ENCODE measurements around the gene OR11L1. TPM values are rescaled to one million over a fixed set of nuclear protein-coding genes. Genes with fewer than 3 reads are reported as not detected.

Gene OR11L1
- total RNA-seq, 1 experiment from 2014 or later, result not detected

- ATAC-seq, result no peak
- peaks cover 25% of the 10 kb centered on the region for H3K4me1 Mint-ChIP-seq
- CTCF ChIA-PET, result no interaction called here
- no peak for DNase-seq (ENCODE audit: low spot score)
- POLR2A ChIA-PET, result no interaction called here
- peaks cover 15% of the 10 kb centered on the region for H3K36me3 Mint-ChIP-seq
- no peak overlapping the region for H3K4me3 Mint-ChIP-seq
- H3K27me3 Mint-ChIP-seq (ENCODE audit: low read depth), result no peaks in the 10 kb centered on the region
- H3K27ac Mint-ChIP-seq, result no peak overlapping the region
- peaks cover 51% of the 10 kb centered on the region for H3K9me3 Mint-ChIP-seq
- TF ChIP-seq MXD4 (CRISPR knock-in tag; IDR thresholded peaks at IDR 0.05; ENCODE audit: borderline replicate concordance) (no peak), NFE2L1 (CRISPR knock-in tag; IDR thresholded peaks at IDR 0.05) (no peak), ZNF232 (CRISPR knock-in tag; IDR thresholded peaks at IDR 0.05) (no peak), NR3C1 (CRISPR knock-in tag; conservative IDR thresholded peaks at IDR 0.05; ENCODE audit: low read depth) (no peak), NR2C2 (CRISPR knock-in tag; IDR thresholded peaks at IDR 0.05) (no peak), ZNF416 (CRISPR knock-in tag; IDR thresholded peaks at IDR 0.05) (no peak), ZNF396 (CRISPR knock-in tag; IDR thresholded peaks at IDR 0.05; ENCODE audit: borderline replicate concordance) (no peak), SMAD4 (CRISPR knock-in tag; IDR thresholded peaks at IDR 0.05) (no peak), HMGXB4 (CRISPR knock-in tag; IDR thresholded peaks at IDR 0.05) (no peak), ZSCAN18 (CRISPR knock-in tag; IDR thresholded peaks at IDR 0.05) (no peak), JAZF1 (CRISPR knock-in tag; IDR thresholded peaks at IDR 0.05) (no peak), USF2 (CRISPR knock-in tag; IDR thresholded peaks at IDR 0.05) (no peak)
- TF ChIP-seq, protein P1, sequence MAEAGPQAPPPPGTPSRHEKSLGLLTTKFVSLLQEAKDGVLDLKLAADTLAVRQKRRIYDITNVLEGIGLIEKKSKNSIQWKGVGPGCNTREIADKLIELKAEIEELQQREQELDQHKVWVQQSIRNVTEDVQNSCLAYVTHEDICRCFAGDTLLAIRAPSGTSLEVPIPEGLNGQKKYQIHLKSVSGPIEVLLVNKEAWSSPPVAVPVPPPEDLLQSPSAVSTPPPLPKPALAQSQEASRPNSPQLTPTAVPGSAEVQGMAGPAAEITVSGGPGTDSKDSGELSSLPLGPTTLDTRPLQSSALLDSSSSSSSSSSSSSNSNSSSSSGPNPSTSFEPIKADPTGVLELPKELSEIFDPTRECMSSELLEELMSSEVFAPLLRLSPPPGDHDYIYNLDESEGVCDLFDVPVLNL (CRISPR knock-in tag; IDR thresholded peaks at IDR 0.05; ENCODE audit: borderline replicate concordance, low read depth), result no peak
- TF ChIP-seq, protein P2, sequence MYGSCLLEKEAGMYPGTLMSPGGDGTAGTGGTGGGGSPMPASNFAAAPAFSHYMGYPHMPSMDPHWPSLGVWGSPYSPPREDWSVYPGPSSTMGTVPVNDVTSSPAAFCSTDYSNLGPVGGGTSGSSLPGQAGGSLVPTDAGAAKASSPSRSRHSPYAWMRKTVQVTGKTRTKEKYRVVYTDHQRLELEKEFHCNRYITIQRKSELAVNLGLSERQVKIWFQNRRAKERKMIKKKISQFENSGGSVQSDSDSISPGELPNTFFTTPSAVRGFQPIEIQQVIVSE (CRISPR knock-in tag; IDR thresholded peaks at IDR 0.05; ENCODE audit: borderline replicate concordance), result no peak
- TF ChIP-seq, protein P3, sequence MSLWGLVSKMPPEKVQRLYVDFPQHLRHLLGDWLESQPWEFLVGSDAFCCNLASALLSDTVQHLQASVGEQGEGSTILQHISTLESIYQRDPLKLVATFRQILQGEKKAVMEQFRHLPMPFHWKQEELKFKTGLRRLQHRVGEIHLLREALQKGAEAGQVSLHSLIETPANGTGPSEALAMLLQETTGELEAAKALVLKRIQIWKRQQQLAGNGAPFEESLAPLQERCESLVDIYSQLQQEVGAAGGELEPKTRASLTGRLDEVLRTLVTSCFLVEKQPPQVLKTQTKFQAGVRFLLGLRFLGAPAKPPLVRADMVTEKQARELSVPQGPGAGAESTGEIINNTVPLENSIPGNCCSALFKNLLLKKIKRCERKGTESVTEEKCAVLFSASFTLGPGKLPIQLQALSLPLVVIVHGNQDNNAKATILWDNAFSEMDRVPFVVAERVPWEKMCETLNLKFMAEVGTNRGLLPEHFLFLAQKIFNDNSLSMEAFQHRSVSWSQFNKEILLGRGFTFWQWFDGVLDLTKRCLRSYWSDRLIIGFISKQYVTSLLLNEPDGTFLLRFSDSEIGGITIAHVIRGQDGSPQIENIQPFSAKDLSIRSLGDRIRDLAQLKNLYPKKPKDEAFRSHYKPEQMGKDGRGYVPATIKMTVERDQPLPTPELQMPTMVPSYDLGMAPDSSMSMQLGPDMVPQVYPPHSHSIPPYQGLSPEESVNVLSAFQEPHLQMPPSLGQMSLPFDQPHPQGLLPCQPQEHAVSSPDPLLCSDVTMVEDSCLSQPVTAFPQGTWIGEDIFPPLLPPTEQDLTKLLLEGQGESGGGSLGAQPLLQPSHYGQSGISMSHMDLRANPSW (CRISPR knock-in tag; conservative IDR thresholded peaks at IDR 0.05; ENCODE audit: low read depth), result no peak
Observed at GRCh38 chr1:247825362-247825761, 16.3 kb downstream of the OR11L1 start.

DNA sequence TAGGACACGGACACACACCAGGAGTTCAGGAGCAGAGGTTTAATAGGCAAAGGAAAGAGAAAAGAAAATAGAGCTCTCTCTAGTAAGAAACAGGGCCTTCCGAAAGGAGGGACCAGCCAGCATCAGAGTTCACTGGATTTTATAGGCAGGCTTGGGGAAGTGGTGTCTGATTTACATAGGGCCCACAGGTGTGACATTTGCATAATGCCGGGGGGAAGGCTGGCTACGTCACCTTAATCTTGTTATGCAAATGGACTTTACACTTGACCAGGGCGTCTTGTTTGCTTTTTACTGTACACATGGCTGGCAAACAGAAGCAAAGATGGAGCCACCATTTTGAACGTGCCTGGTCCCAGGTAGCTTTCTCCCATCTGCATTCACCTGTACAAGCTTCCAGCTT lies 17.7 kb downstream of the OR11L1 start, which contains the start of gene OR14A16:
Gene OR14A16 (minus strand): TSS at position 97 of the 400 bp plus-strand sequence. CDS start 8,390 bp downstream, outside the sequence.
- POLR2A ChIA-PET, result no interaction called here
- ATAC-seq, result peak; percentile 92
- DNase-seq (ENCODE audit: low spot score), result peak; percentile 42
- peak within 1 kb of the TSS; percentile 43 for H3K4me3 Mint-ChIP-seq
- H3K27ac Mint-ChIP-seq, result peak within 1 kb of the TSS; percentile 80; the same call in 1 of the 2 replicates
- H3K9me3 Mint-ChIP-seq, result peaks cover 56% of the 10 kb centered on the region
- no peaks in the 10 kb centered on the region for H3K27me3 Mint-ChIP-seq (ENCODE audit: low read depth)
- peaks cover 16% of the 10 kb centered on the region for H3K36me3 Mint-ChIP-seq
- H3K4me1 Mint-ChIP-seq, result peaks cover 28% of the 10 kb centered on the region
- CTCF ChIA-PET, result no interaction called here
- TF ChIP-seq, protein P4, sequence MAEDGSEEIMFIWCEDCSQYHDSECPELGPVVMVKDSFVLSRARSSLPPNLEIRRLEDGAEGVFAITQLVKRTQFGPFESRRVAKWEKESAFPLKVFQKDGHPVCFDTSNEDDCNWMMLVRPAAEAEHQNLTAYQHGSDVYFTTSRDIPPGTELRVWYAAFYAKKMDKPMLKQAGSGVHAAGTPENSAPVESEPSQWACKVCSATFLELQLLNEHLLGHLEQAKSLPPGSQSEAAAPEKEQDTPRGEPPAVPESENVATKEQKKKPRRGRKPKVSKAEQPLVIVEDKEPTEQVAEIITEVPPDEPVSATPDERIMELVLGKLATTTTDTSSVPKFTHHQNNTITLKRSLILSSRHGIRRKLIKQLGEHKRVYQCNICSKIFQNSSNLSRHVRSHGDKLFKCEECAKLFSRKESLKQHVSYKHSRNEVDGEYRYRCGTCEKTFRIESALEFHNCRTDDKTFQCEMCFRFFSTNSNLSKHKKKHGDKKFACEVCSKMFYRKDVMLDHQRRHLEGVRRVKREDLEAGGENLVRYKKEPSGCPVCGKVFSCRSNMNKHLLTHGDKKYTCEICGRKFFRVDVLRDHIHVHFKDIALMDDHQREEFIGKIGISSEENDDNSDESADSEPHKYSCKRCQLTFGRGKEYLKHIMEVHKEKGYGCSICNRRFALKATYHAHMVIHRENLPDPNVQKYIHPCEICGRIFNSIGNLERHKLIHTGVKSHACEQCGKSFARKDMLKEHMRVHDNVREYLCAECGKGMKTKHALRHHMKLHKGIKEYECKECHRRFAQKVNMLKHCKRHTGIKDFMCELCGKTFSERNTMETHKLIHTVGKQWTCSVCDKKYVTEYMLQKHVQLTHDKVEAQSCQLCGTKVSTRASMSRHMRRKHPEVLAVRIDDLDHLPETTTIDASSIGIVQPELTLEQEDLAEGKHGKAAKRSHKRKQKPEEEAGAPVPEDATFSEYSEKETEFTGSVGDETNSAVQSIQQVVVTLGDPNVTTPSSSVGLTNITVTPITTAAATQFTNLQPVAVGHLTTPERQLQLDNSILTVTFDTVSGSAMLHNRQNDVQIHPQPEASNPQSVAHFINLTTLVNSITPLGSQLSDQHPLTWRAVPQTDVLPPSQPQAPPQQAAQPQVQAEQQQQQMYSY (CRISPR knock-in tag; IDR thresholded peaks at IDR 0.05), result no peak
- TF ChIP-seq GABPB1 (CRISPR knock-in tag; IDR thresholded peaks at IDR 0.05) (no peak), USF1 (CRISPR knock-in tag; IDR thresholded peaks at IDR 0.05) (no peak)
- TF ChIP-seq, protein P5, sequence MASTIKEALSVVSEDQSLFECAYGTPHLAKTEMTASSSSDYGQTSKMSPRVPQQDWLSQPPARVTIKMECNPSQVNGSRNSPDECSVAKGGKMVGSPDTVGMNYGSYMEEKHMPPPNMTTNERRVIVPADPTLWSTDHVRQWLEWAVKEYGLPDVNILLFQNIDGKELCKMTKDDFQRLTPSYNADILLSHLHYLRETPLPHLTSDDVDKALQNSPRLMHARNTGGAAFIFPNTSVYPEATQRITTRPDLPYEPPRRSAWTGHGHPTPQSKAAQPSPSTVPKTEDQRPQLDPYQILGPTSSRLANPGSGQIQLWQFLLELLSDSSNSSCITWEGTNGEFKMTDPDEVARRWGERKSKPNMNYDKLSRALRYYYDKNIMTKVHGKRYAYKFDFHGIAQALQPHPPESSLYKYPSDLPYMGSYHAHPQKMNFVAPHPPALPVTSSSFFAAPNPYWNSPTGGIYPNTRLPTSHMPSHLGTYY (CRISPR knock-in tag; IDR thresholded peaks at IDR 0.05), result no peak

Data from WTC11 (cell line).